Prostate gland (tissue), 2 donors: ENCODE measurements around the gene STK17A. TPM values are rescaled to one million over a fixed set of nuclear protein-coding genes. Genes with fewer than 3 reads are reported as not detected.

Source experiments
- DNase-seq: peaks from one replicate; pipeline ENCODE4 v3.0.0-alpha.2; 2019; ENCODE audit warnings: low spot score
- H3K27ac ChIP-seq, 2 donors: fragments of 200-600 bp; sonication (generic); 2 replicates each; pipeline ENCODE4 v1.5.1; 2017 to 2019
- H3K27me3 ChIP-seq: fragments of 200-600 bp; sonication (generic); replicated peaks from 2 replicates; pipeline ENCODE4 v1.5.1; 2019; ENCODE audit not compliant: insufficient read depth
- H3K36me3 ChIP-seq, 2 donors: fragments of 200-600 bp; sonication (generic); 1 replicate in 1 of 2; 2 replicates in 1 of 2; pipeline versions ENCODE4 v1.5.1 to v1.8.1; 2017 to 2019
- H3K4me1 ChIP-seq: fragments of 200-600 bp; sonication (generic); replicated peaks from 2 replicates; pipeline ENCODE4 v1.5.1; 2019
- H3K4me3 ChIP-seq, 2 donors: fragments of 200-600 bp; sonication (generic); 2 replicates each; pipeline ENCODE4 v1.5.1; 2017 to 2019
- H3K9me3 ChIP-seq: fragments of 200-600 bp; sonication (generic); 2 replicates; pipeline ENCODE4 v1.5.1; 2017
- CTCF ChIP-seq, 4 experiments: fragments of 200-600 bp in 2 of 4; fragments of 450-650 bp in 2 of 4; sonication (generic) in 2 of 4; IDR thresholded peaks; 1 replicate in 3 of 4; 2 replicates in 1 of 4; pipeline ENCODE4 v1.5.1; 2016 to 2019; ENCODE audit warnings: antibody characterized with exemption in 4 of 4, mild to moderate bottlenecking in 2 of 4, moderate library complexity in 2 of 4
- POLR2A ChIP-seq: fragments of 450-650 bp; IDR thresholded peaks from one replicate; pipeline ENCODE4 v1.6.1; 2016; ENCODE audit warnings: antibody characterized with exemption, mild to moderate bottlenecking
- POLR2AphosphoS5 ChIP-seq: sonication (generic); formaldehyde crosslinking; IDR thresholded peaks from one replicate; pipeline ENCODE4 v1.6.1; 2017; ENCODE audit warnings: antibody characterized with exemption
- WGBS: methylation state at CpG from one replicate; pipeline ENCODE4 v1.1.5; 2018; 5-methylcytosine and 5-hydroxymethylcytosine counted together
- intact Hi-C: fragments of 100-400 bp; cut with DNase I; formaldehyde crosslinking; loops from one replicate; pipeline ENCODE4 v1.14.2; 2022
- total RNA-seq, 2 donors: library from RNA; depleted of rRNA; stranded (reverse); fragments of >200 nt; gene quantifications; one replicate each; pipeline ENCODE4 v1.1.0, GENCODE V29; 2016

The STK17A gene
- total RNA-seq, 2 donors from 2014 or later = 6.8 to 8.2 TPM

DNA sequence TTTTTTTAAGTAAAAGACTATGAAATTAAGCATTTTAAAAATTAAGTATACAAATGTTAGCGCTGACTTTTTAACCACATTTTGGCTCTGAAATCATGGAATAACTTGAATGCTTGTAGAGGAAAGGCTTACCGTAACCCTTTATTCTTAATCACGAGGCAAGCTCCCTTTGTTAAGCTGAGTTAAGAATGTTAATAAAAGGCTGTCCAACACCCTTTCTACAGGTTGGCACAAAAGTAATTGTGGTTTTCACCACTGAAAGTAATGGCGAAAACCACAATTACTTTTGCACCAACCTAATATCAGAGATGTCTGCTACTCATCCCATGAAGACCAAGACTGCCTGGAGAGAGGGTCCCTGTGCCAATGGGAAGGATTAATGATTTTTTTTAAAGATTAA, 70.6 kb downstream of the STK17A start:
- H3K4me3 ChIP-seq = no peak overlapping the region
- no peak for TF ChIP-seq POLR2AphosphoS5
- no peak for TF ChIP-seq POLR2A
- no peak for TF ChIP-seq CTCF (IDR thresholded peaks at IDR 0.05)
- no peaks in the 10 kb centered on the region for H3K27me3 ChIP-seq
- no peaks in the 10 kb centered on the region for H3K36me3 ChIP-seq
- 79% methylated on average over 4 of the region's 4 CpGs for WGBS
- intact Hi-C loops = loop anchor here (5.0 kb wide), 1 partner anchor 44 kb away; no protein-coding TSS in a partner anchor
- H3K27ac ChIP-seq = no peak overlapping the region
- no peaks in the 10 kb centered on the region for H3K9me3 ChIP-seq
- DNase-seq = no peak
- peaks cover 1% of the 10 kb centered on the region for H3K4me1 ChIP-seq

- no peaks in the 10 kb centered on the region for H3K27me3 ChIP-seq
- TF ChIP-seq POLR2A (no peak), CTCF (IDR thresholded peaks at IDR 0.05) (no peak), POLR2AphosphoS5 (no peak)
- WGBS = 93% methylated on average over 4 of the region's 4 CpGs
- H3K9me3 ChIP-seq = no peaks in the 10 kb centered on the region
- no peaks in the 10 kb centered on the region for H3K36me3 ChIP-seq
- no peak overlapping the region for H3K4me3 ChIP-seq
- intact Hi-C loops = loop anchor here (5.0 kb wide), 1 partner anchor 43 kb away; no protein-coding TSS in a partner anchor
- no peak overlapping the region for H3K27ac ChIP-seq
- no peaks in the 10 kb centered on the region for H3K4me1 ChIP-seq
- DNase-seq = no peak
Measured at GRCh38 chr7:43653891-43654504, 71.1 kb downstream of the STK17A start.

DNA sequence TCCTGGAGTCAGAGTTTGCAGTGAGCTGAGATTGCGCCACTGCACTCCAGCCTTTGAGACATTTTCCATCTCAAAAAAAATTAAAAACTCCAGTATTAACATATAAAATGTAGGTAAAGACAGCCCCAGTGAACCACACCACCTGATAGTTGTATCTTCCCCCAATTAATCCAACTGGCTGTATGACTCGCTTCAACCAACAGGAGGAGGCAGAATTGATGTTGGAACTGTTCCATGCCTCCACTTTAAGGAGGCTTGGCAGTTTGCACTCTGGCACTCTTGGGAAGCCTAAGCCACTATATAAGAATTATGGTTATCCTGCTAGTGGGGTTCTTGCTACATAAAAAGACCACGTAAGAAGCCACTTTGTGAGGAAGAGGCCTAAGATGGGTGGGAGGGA, 72.7 kb downstream of the STK17A start:
- no peak overlapping the region for H3K27ac ChIP-seq
- H3K36me3 ChIP-seq = no peaks in the 10 kb centered on the region
- DNase-seq = no peak
- 89% methylated on average over 3 of the region's 3 CpGs for WGBS
- no peaks in the 10 kb centered on the region for H3K27me3 ChIP-seq
- TF ChIP-seq CTCF (IDR thresholded peaks at IDR 0.05) (no peak), POLR2AphosphoS5 (no peak)
- no peaks in the 10 kb centered on the region for H3K9me3 ChIP-seq
- H3K4me1 ChIP-seq = no peaks in the 10 kb centered on the region
- intact Hi-C loops = no loop called here
- H3K4me3 ChIP-seq = no peak overlapping the region

DNA sequence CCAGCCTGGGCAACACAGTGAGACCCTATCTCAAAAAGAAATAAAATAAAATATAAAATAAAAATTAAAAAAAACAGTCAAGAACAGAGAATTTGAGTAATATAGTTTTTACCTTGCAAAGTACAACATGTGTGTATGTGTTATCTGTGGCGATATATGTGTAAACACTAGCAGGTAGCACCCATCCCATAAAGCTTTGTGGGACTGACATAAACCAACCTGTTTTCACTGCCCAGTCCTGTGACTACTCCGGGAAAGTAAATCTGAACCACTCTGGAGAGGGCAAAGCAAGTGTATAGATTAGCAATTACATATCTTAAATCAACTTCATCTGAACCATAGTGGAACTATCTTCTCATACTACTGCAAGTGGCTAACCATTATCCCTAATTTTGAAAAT, 74.1 kb downstream of the STK17A start:
- H3K27ac ChIP-seq = no peak overlapping the region
- no peaks in the 10 kb centered on the region for H3K27me3 ChIP-seq
- no peaks in the 10 kb centered on the region for H3K4me1 ChIP-seq
- TF ChIP-seq CTCF (IDR thresholded peaks at IDR 0.05) = no peak
- TF ChIP-seq POLR2AphosphoS5 = no peak
- no peak for TF ChIP-seq POLR2A
- H3K9me3 ChIP-seq = no peaks in the 10 kb centered on the region
- no peak overlapping the region for H3K4me3 ChIP-seq
- DNase-seq = no peak
- WGBS = 88% methylated on average over 2 of the region's 2 CpGs
- H3K36me3 ChIP-seq = no peaks in the 10 kb centered on the region
- intact Hi-C loops = no loop called here
